Body of pancreas (tissue), 4 donors: Measurements from ENCODE around the gene PCSK9.

Experiments used
- POLR2A ChIP-seq, 3 donors: fragments of 450-650 bp; IDR thresholded peaks; one replicate each; pipeline ENCODE4 v1.6.1; 2016; ENCODE audit warnings: antibody characterized with exemption in 3 of 3, mild to moderate bottlenecking in 2 of 3
- TF ChIP-seq, protein P1 (sequence below), 7 experiments: fragments of 450-650 bp in 4 of 7; fragments of 200-600 bp in 3 of 7; sonication (generic) in 3 of 7; IDR thresholded peaks; one replicate each; pipeline ENCODE4 v1.5.1; 2016 to 2019; ENCODE audit warnings: antibody characterized with exemption in 7 of 7

GRCh38 chr1:55065648-55066047 is 26.3 kb downstream of the PCSK9 start:
- TF ChIP-seq, protein P1, sequence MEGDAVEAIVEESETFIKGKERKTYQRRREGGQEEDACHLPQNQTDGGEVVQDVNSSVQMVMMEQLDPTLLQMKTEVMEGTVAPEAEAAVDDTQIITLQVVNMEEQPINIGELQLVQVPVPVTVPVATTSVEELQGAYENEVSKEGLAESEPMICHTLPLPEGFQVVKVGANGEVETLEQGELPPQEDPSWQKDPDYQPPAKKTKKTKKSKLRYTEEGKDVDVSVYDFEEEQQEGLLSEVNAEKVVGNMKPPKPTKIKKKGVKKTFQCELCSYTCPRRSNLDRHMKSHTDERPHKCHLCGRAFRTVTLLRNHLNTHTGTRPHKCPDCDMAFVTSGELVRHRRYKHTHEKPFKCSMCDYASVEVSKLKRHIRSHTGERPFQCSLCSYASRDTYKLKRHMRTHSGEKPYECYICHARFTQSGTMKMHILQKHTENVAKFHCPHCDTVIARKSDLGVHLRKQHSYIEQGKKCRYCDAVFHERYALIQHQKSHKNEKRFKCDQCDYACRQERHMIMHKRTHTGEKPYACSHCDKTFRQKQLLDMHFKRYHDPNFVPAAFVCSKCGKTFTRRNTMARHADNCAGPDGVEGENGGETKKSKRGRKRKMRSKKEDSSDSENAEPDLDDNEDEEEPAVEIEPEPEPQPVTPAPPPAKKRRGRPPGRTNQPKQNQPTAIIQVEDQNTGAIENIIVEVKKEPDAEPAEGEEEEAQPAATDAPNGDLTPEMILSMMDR (IDR thresholded peaks at IDR 0.05): no peak
- no peak for TF ChIP-seq POLR2A (IDR thresholded peaks at IDR 0.05)
